Upper lobe of right lung (tissue), 1 donor: ENCODE data around the gene ALG1. TPM values are rescaled to one million over a fixed set of nuclear protein-coding genes. Genes with fewer than 3 reads are reported as not detected.

Source experiments
- ATAC-seq: fragments of 200-7000 bp; cut with Tn5 transposase; one replicate; pipeline ENCODE4 v1.9.1; 2020; ENCODE audit warnings: mild to moderate bottlenecking, moderate library complexity
- DNase-seq: peaks from one replicate; pipeline ENCODE4 v3.0.0-alpha.2; 2020
- H3K27ac ChIP-seq: fragments of 200-600 bp; one replicate; pipeline ENCODE4 v1.8.0; 2022
- H3K27me3 ChIP-seq: fragments of 200-600 bp; one replicate; pipeline ENCODE4 v1.8.0; 2022; ENCODE audit warnings: mild to moderate bottlenecking
- H3K36me3 ChIP-seq: fragments of 200-600 bp; one replicate; pipeline ENCODE4 v1.8.0; 2022
- H3K4me1 ChIP-seq: fragments of 200-600 bp; one replicate; pipeline ENCODE4 v1.8.0; 2022
- H3K4me3 ChIP-seq: fragments of 200-600 bp; one replicate; pipeline ENCODE4 v1.8.0; 2022; ENCODE audit warnings: mild to moderate bottlenecking
- H3K9me3 ChIP-seq: fragments of 200-600 bp; one replicate; pipeline ENCODE4 v1.8.0; 2022
- intact Hi-C: fragments of 100-400 bp; cut with DNase I; formaldehyde crosslinking; loops from one replicate; pipeline ENCODE4 v1.11.0; 2022
- total RNA-seq: library from RNA; stranded (reverse); fragmentation: NEBNext Ultra II Directional; extraction: Animal tissue kit (Norgen Biotek cat#: 25700); gene quantifications from one replicate; pipeline ENCODE4 v1.2.1, GENCODE V29; 2021
- TF ChIP-seq, protein P1 (sequence below): fragments of 200-600 bp; IDR thresholded peaks from one replicate; pipeline ENCODE4 v1.8.0; 2022; ENCODE audit warnings: antibody characterized with exemption
- donor health status: DM: no; HTN: yes; CAD: no; lungs with severe emphysema.

ALG1 gene
- total RNA-seq, 1 donor from 2014 or later: 26.4 TPM

DNA sequence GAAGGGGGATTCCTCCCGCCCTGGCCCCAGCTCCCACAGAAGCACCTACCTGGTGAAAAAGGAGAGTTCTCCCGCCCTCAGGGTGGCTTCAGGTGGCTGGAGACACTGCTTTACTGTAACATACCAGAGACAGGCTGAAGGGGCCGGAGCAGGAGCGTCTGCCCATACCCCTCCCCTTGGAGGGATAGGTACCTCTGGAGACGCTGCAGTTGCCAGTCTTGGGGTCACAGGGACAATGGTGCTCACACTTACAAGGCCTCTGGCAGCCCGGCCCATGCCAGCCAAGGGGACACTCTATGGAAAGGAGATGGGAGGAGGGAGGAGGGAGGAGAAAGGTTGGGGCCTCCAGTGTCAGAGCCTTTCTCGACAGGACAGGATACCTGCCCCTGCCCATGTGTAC is 44.6 kb upstream of the ALG1 start:
- TF ChIP-seq, protein P1, sequence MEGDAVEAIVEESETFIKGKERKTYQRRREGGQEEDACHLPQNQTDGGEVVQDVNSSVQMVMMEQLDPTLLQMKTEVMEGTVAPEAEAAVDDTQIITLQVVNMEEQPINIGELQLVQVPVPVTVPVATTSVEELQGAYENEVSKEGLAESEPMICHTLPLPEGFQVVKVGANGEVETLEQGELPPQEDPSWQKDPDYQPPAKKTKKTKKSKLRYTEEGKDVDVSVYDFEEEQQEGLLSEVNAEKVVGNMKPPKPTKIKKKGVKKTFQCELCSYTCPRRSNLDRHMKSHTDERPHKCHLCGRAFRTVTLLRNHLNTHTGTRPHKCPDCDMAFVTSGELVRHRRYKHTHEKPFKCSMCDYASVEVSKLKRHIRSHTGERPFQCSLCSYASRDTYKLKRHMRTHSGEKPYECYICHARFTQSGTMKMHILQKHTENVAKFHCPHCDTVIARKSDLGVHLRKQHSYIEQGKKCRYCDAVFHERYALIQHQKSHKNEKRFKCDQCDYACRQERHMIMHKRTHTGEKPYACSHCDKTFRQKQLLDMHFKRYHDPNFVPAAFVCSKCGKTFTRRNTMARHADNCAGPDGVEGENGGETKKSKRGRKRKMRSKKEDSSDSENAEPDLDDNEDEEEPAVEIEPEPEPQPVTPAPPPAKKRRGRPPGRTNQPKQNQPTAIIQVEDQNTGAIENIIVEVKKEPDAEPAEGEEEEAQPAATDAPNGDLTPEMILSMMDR: no peak
- no peaks in the 10 kb centered on the region for H3K9me3 ChIP-seq
- H3K27ac ChIP-seq: no peak overlapping the region
- ATAC-seq (no peak), DNase-seq (no peak)
- no peaks in the 10 kb centered on the region for H3K4me1 ChIP-seq
- H3K27me3 ChIP-seq: no peaks in the 10 kb centered on the region
- intact Hi-C loops: no loop called here
- no peak overlapping the region for H3K4me3 ChIP-seq
- no peaks in the 10 kb centered on the region for H3K36me3 ChIP-seq

DNA sequence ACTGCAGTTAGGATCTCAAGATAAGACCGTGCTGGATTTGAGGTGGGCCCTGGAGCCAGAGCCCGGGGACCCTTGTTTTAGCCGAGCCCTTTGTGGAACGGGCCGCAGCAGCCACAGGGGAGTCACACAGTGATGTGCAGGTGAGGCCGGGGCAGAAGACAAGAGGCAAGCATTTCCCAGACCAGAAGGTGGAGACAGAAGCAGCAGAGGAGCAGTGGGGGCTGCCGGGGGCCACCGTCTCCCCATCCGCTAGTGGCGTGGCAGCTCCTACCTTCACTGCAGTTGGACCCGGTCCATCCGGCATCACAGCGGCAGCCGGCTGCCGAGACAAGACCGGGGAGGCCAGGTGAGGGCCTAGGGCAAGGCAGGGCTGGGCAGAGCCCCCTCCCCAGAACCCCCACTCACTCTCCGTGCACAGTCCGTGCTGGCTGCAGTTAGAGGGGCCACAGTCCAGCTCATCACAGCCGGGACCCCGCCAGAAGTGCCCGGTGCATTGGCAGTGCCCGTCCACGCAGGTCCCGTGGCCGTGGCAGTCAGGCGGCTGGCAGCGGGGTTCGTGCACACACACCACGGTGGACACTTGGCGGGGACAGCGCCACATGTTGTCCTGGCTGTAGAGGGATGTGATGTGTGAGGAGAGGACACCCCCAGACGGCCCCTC is 43.9 kb upstream of the ALG1 start:
- Histone ChIP-seq H3K36me3 (no peaks in the 10 kb centered on the region), H3K27me3 (no peaks in the 10 kb centered on the region), H3K4me3 (no peak overlapping the region), H3K4me1 (peaks cover 6% of the 10 kb centered on the region), H3K9me3 (no peaks in the 10 kb centered on the region), H3K27ac (no peak overlapping the region)
- ATAC-seq (no peak), DNase-seq (no peak)
- TF ChIP-seq, protein P1: no peak
- intact Hi-C loops: no loop called here

DNA sequence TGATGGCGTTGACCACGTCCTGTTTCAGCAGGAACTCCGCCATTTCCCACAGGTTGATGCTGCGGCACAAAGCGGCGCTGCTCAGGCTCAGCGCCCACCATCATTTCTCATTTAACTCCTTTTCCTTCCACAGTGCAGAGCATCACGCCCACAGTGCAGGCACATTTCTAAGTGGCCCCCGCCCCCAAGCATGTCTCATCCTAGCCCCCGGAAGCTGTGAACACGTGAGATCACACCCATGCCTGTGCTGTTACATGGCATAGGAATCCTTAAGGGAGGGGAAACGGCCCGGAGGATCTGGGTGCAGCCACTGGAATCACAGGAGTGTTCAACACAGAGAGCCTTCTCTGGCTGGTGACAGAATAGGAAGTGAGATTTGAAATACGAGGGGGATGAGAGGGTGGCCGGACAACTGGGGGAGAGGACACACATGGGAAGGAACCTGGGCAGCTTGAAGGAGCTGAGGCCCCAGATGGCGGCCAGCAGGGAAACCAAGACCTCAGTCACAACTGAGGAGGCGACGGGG is 42.6 kb upstream of the ALG1 start:
- H3K4me3 ChIP-seq: no peak overlapping the region
- ATAC-seq (no peak), DNase-seq (no peak)
- no peaks in the 10 kb centered on the region for H3K9me3 ChIP-seq
- TF ChIP-seq, protein P1: no peak
- H3K27ac ChIP-seq: no peak overlapping the region
- intact Hi-C loops: no loop called here
- no peaks in the 10 kb centered on the region for H3K27me3 ChIP-seq
- H3K4me1 ChIP-seq: peaks cover 10% of the 10 kb centered on the region
- H3K36me3 ChIP-seq: no peaks in the 10 kb centered on the region

DNA sequence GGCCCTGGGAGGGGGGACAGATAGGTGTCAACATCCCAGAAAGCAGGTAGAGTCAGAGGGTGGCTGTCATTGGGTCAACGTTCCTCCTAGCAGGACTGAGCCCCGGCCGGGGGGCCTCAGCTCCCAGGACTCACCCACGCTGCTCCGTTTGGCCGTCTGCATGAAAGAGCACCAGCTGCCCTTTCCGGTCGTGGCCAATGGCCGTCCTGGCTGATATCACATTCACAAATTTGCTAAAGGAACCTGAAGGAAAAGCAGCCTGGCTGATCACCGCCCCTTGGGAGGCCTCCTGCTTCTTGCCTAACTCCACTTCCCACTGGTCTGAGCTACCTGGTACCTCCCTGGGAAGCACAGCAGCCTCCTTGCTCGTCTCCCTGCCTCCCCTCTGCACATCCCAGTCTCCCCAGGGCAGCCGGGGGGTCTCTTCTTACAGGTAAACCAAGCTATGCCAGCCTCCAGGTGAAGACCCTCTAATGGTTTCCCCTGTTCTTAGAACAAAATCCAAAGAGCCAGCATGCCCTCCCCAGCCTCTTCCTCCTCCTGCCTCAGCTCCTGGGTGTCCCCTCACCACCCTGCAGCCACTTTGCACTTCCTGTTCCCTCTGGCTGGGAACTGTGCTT is 41.3 kb upstream of the ALG1 start:
- H3K27ac ChIP-seq: no peak overlapping the region
- TF ChIP-seq, protein P1: no peak
- no peak for DNase-seq
- H3K36me3 ChIP-seq: no peaks in the 10 kb centered on the region
- no peaks in the 10 kb centered on the region for H3K27me3 ChIP-seq
- no peak for ATAC-seq
- no peak overlapping the region for H3K4me3 ChIP-seq
- H3K9me3 ChIP-seq: no peaks in the 10 kb centered on the region
- H3K4me1 ChIP-seq: peaks cover 13% of the 10 kb centered on the region
- intact Hi-C loops: no loop called here

DNA sequence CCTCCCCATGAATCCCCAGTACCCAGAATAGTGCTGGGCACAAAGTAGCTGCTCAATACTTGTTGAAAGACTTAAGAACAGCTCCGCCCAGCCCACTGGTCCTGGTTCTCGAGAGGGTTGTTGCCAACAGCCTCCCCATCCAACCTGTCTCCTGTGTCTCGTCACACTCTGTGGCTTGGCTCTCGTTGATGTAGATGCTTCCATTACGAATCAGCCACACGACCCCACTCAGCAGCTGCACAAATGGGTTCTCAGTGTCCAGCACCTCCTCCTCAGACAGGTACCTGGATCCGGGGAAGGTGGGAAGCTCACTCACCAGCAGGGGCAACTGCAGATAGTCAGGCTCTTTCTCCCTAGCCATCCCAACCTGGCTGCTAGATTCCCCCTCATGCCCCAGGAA is 40.0 kb upstream of the ALG1 start:
- DNase-seq: no peak
- H3K27me3 ChIP-seq: no peaks in the 10 kb centered on the region
- H3K4me1 ChIP-seq: peaks cover 13% of the 10 kb centered on the region
- H3K36me3 ChIP-seq: no peaks in the 10 kb centered on the region
- TF ChIP-seq, protein P1: no peak
- H3K27ac ChIP-seq: no peak overlapping the region
- H3K9me3 ChIP-seq: no peaks in the 10 kb centered on the region
- intact Hi-C loops: no loop called here
- no peak overlapping the region for H3K4me3 ChIP-seq
- ATAC-seq: no peak
